GM12801 (cell line): ENCODE data around the gene AP3B2.

Experiments
- TF ChIP-seq, protein P1 (sequence below): IDR thresholded peaks from one replicate; pipeline ENCODE4 v1.5.1; 2011; ENCODE audit warnings: control low read depth; ENCODE audit not compliant: insufficient read length; ENCODE audit errors: extremely low read depth

The AP3B2 gene

DNA sequence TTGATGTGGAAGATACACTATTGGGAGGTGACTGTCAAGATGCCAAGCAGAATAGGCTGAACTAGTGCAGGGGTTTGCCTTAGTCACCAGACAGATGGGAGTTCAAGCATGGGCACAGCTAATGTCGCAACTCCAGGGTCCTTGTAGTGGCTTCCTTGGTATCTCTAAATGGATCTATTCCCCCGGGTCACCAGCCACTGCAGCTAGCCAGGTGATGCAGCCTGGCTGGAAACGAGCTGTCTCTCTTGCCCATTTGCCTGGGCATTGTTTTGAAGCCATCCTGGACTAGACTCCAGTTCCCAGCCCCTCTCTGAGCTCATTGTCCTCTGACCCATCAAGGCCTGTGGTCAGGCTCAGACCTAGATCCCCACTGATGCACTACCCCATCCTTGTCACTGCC, 54.1 kb downstream of the AP3B2 start:
- TF ChIP-seq, protein P1, sequence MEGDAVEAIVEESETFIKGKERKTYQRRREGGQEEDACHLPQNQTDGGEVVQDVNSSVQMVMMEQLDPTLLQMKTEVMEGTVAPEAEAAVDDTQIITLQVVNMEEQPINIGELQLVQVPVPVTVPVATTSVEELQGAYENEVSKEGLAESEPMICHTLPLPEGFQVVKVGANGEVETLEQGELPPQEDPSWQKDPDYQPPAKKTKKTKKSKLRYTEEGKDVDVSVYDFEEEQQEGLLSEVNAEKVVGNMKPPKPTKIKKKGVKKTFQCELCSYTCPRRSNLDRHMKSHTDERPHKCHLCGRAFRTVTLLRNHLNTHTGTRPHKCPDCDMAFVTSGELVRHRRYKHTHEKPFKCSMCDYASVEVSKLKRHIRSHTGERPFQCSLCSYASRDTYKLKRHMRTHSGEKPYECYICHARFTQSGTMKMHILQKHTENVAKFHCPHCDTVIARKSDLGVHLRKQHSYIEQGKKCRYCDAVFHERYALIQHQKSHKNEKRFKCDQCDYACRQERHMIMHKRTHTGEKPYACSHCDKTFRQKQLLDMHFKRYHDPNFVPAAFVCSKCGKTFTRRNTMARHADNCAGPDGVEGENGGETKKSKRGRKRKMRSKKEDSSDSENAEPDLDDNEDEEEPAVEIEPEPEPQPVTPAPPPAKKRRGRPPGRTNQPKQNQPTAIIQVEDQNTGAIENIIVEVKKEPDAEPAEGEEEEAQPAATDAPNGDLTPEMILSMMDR = no peak

DNA sequence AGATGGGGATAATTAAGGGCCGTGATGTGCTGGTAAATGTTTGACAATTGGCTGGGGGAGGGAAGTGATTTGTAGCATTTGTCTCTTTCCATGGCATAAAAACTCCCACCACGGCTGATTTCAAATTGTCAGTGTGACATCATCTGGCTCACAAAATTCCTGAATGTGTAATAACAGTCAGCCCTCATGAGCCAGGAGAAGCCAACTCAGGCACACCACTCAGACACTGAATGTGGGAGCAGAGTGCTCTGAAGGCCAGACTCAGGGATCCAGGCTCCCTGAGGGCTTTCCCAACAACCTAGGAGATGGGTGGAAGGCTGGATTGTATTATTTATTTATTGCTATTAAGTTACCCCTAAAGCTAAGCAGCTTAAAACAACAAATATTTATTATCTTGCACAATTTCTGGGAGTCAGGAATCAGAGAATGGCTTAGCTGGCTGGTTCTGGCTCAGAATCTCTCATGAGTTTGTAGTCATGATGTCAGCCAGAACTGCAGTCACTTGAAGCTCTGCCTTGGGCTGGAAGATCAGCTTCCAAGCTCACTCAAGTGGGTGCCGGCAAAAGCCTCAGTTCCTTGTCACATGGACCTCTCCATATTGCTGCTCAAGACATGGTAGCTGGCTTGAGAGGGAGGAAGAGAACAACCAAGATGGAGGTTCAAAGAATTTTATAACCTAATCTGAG, 56.0 kb downstream of the AP3B2 start:
- TF ChIP-seq, protein P1 = no peak

DNA sequence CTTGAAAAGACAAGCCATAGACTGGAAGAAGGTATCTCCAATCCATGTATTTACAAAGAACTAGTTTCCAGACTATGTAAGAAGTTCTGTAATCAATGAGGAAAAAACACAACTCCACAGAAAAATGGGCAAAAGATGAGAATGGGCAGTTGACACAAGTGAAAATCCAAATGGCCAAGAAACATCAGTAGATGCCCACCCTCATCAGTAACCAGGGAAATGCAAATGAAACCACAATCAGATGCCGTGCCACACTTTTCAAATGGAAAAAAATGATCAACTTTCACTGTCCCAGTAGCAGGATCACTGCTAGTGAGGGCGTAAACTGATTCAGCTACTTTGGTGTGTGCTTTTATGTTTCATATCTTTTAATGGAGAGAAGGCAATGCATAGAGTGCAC, 58.0 kb downstream of the AP3B2 start:
- TF ChIP-seq, protein P1 = no peak

DNA sequence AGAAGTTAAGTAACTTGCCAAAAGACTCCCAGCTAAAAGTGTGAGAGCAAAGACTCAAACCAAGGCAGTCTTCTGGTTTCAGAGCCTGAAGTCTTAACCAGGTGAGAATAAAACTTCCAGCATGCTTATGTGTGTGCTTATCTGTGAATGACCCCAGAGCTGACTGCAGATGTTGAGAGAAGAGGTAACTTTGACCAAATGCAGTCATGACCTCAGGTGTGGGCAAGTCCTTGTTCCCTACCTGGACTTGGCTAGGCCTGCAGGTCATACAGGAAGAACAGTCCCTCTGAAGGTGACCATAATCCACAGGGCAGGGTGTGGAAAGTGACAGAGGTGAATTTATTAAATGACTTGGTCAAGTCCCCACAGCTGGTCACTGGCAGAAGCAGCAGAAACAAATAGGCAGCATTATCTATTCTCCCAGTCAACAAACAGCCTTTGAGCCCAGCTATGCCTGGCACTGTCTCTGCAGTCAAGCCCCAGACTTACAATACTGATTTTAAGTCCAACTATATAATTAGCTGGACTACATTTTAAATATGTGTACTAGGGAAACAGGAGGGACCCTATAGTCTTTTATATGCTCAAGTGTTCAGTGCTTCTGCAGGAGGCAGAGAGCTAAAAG, 59.5 kb downstream of the AP3B2 start:
- TF ChIP-seq, protein P1 = no peak

DNA sequence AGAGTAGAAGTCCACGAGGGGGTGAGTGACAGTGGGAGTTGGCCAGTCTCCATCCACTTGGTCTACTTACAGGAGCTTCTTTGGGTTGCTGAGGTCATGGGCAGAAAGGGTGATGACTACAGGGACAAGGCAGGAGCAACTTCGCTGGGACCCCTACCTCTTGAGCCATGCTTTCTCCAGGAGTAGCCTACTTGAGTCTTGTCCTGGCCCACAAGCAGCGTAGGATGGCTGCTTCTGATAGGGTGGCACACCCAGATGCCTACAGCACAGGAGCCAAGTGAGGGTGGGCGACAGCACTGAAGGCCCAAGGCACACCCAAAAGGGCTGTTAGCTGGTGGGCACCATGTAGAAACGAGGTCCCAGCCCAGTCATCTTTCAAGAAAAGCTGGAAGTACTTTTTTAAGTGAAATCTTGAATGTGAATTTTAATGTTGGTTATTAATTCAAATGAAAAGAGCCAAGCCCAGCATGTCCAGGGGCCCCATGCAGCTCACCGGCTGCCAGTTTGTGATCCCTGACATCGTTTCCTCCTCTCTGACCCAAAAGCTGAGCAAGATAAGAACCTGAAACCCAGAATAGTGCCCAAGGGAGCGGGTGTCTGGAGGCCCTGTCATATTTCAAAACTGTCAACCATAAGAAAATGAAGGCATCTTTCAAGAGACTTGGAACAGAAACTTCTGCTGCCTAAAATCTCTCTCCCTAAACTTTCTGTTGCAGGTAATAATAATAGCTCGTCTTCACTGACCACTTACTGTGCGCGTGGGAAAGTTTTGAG, 60.3 kb downstream of the AP3B2 start:
- TF ChIP-seq, protein P1 = no peak

DNA sequence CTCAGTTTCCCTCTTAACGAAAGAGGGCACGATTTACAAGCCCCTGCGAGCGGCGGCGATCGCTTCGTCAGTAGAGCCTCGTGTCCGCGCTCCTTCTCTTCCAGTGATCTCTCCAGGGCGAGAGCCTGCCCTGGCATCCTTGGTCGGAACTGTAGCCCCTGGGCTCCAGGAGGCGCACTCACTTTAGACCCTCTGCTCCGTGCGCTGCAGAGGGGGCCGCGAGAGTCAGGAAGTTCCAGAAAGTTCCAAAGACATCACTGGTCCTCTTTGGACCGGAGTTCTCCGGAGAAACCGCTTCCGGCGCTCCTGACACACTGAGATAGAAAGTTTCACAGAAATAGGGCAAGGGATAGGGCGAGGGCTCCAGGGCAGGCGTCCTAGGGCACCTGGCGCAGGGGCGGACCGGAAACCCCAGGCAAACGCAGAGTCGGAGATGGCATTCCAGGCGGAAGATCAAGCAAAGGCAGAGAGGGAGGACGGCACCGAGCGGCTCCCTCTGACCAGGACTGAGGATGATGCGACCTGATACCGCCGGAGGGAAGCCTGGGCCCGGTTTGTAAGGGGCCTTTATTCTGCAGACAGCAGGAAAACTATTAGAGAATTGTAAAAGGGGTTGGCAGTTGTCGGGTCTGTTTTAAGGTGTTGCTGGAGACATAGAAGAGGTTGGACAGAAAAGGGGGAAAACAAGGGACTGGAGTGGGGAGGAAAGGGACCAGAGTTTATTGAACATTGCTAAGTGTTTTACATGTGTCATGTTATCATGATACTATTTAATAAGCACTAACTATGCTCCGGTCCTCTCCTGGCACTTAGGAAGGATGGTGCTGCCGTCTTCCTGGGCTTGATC, 61.2 kb downstream of the AP3B2 start:
- TF ChIP-seq, protein P1 = no peak

DNA sequence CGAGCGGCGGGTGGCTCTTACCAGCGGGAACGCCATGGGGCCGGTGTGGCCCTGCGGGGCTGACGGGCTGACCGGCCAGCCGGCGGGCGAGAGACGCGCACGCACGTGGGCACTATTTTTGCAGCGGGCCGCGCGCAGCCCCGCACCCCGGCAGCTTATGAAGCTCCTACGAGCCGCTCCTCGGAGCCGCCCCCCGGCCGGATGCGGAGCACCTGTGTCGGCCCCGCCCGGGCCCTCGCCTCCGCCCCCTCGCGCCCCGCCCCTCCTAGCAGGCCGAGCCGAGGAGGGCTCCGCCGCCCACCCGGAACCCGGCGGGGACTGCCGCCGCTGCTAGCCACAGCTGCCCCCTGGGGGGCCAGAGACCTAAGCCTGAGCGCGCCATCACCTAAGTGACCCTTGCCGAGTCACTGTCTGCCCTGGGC, 61.8 kb downstream of the AP3B2 start:
- TF ChIP-seq, protein P1 = no peak
